K562 (cell line): ENCODE data around the gene DDX23. TPM values are rescaled to one million over a fixed set of nuclear protein-coding genes. Genes with fewer than 3 reads are reported as not detected.

ENCODE experiments used
- CEBPB ChIP-seq: fragments of 450-650 bp; IDR thresholded peaks from 2 replicates; pipeline ENCODE4 v1.6.1; 2016; ENCODE audit warnings: missing genetic modification characterization, missing compliant biosample characterization
- NR2C1 ChIP-seq, 2 experiments: fragments of 450-650 bp; IDR thresholded peaks; 2 replicates each; pipeline ENCODE4 v1.6.1; 2017; ENCODE audit warnings: mild to moderate bottlenecking in 2 of 2, antibody characterized with exemption in 1 of 2, inconsistent platforms in 1 of 2, missing compliant biosample characterization in 1 of 2, missing genetic modification characterization in 1 of 2
- PRMT5 ChIP-seq: sonication (generic); formaldehyde crosslinking; IDR thresholded peaks from 2 replicates; pipeline ENCODE4 v1.5.0; 2020; ENCODE audit warnings: missing genetic modification reagents
- RBM17 ChIP-seq: fragments of 200-400 bp; formaldehyde crosslinking; IDR thresholded peaks from 2 replicates; pipeline ENCODE4 v1.6.1; 2017; ENCODE audit warnings: low read depth, mild to moderate bottlenecking, low read length, borderline replicate concordance
- polyA plus RNA-seq, 8 experiments: library from polyadenylated mRNA; depleted of rRNA in 4 of 8; stranded (reverse) in 5 of 8; unstranded in 3 of 8; fragments of >200 nt; fragmentation: Nextera tagmentation in 2 of 8; fragmentation: Illumina TruSeq in 1 of 8; extraction: Ambion mirVana in 2 of 8; extraction: Trizol in 1 of 8; gene quantifications; 2 replicates each; pipeline versions ENCODE4 v1.2.1 to v1.2.3, GENCODE V29; 2011 to 2014; ENCODE audit warnings: inconsistent platforms in 1 of 8, missing spikeins in 1 of 8
- total RNA-seq, 7 experiments: library from RNA; depleted of rRNA in 6 of 7; stranded (reverse); fragments of >200 nt in 6 of 7; fragmentation: Illumina TruSeq in 2 of 7; extraction: Trizol in 2 of 7; gene quantifications; 2 replicates each; pipeline versions ENCODE4 v1.2.1 to v1.2.3, GENCODE V29; 2011 to 2021; ENCODE audit warnings: low replicate concordance in 1 of 7
- TF ChIP-seq, protein P1 (sequence below): fragments of 250-450 bp; sonication (Bioruptor Pico); IDR thresholded peaks from 2 replicates; pipeline ENCODE4 v1.4.0; 2020; ENCODE audit warnings: mild to moderate bottlenecking, moderate library complexity
- TF ChIP-seq, protein P2 (sequence below): fragments of 450-650 bp; IDR thresholded peaks from 2 replicates; pipeline ENCODE4 v1.6.1; 2014; ENCODE audit warnings: low read depth, mild to moderate bottlenecking, moderate library complexity, borderline replicate concordance
- TF ChIP-seq, protein P3 (sequence below): fragments of 450-650 bp; IDR thresholded peaks from 2 replicates; pipeline ENCODE4 v1.7.0; 2016; ENCODE audit warnings: borderline replicate concordance
- TF ChIP-seq, protein P4 (sequence below): sonication (generic); formaldehyde crosslinking; IDR thresholded peaks from 2 replicates; pipeline ENCODE4 v1.8.0; 2022; ENCODE audit warnings: mild to moderate bottlenecking, missing genetic modification reagents
- TF ChIP-seq, protein P5 (sequence below): fragments of 450-650 bp; conservative IDR thresholded peaks from 2 replicates; pipeline ENCODE4 v1.6.1; 2016; ENCODE audit warnings: missing genetic modification characterization, low read depth, mild to moderate bottlenecking, missing compliant biosample characterization, moderate library complexity

DDX23 gene
- total and polyA plus RNA-seq, 9 of the 15 experiments (the other 6 are each of a cell fraction or from before 2014, with no cell fraction given) = 32.4 to 138 (median 104) TPM

DNA sequence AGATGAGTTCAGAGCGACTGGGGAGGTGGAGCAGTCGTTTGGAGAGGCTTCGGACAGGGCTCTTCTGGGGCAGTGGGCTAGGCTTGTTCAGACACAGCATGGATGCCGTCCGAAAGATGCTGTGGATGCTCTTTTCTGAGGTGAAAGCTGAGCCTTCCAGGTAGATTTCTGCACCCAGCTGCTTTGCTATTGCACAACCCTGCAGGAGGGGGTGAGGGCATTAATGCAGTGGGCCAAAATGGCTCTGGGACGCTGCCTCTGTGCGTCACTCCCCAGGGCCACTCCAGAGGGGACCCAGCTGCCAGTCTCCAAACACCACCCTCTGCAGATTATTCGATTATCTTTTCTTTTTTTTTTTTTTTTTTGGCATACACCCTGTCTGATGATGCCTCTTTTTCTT, 6.1 kb upstream of the DDX23 start (continued):
- TF ChIP-seq, protein P1, sequence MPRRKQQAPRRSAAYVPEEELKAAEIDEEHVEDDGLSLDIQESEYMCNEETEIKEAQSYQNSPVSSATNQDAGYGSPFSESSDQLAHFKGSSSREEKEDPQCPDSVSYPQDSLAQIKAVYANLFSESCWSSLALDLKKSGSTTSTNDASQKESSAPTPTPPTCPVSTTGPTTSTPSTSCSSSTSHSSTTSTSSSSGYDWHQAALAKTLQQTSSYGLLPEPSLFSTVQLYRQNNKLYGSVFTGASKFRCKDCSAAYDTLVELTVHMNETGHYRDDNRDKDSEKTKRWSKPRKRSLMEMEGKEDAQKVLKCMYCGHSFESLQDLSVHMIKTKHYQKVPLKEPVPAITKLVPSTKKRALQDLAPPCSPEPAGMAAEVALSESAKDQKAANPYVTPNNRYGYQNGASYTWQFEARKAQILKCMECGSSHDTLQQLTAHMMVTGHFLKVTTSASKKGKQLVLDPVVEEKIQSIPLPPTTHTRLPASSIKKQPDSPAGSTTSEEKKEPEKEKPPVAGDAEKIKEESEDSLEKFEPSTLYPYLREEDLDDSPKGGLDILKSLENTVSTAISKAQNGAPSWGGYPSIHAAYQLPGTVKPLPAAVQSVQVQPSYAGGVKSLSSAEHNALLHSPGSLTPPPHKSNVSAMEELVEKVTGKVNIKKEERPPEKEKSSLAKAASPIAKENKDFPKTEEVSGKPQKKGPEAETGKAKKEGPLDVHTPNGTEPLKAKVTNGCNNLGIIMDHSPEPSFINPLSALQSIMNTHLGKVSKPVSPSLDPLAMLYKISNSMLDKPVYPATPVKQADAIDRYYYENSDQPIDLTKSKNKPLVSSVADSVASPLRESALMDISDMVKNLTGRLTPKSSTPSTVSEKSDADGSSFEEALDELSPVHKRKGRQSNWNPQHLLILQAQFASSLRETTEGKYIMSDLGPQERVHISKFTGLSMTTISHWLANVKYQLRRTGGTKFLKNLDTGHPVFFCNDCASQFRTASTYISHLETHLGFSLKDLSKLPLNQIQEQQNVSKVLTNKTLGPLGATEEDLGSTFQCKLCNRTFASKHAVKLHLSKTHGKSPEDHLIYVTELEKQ (CRISPR knock-in tag) = no peak
- TF ChIP-seq, protein P2, sequence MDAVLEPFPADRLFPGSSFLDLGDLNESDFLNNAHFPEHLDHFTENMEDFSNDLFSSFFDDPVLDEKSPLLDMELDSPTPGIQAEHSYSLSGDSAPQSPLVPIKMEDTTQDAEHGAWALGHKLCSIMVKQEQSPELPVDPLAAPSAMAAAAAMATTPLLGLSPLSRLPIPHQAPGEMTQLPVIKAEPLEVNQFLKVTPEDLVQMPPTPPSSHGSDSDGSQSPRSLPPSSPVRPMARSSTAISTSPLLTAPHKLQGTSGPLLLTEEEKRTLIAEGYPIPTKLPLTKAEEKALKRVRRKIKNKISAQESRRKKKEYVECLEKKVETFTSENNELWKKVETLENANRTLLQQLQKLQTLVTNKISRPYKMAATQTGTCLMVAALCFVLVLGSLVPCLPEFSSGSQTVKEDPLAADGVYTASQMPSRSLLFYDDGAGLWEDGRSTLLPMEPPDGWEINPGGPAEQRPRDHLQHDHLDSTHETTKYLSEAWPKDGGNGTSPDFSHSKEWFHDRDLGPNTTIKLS = no peak
- TF ChIP-seq CEBPB (peak; percentile 74), NR2C1 (IDR thresholded peaks at IDR 0.05) (no peak), NR2C1 (tag; IDR thresholded peaks at IDR 0.05) (no peak), PRMT5 (CRISPR knock-in tag) (no peak), RBM17 (no peak)
- TF ChIP-seq, protein P3, sequence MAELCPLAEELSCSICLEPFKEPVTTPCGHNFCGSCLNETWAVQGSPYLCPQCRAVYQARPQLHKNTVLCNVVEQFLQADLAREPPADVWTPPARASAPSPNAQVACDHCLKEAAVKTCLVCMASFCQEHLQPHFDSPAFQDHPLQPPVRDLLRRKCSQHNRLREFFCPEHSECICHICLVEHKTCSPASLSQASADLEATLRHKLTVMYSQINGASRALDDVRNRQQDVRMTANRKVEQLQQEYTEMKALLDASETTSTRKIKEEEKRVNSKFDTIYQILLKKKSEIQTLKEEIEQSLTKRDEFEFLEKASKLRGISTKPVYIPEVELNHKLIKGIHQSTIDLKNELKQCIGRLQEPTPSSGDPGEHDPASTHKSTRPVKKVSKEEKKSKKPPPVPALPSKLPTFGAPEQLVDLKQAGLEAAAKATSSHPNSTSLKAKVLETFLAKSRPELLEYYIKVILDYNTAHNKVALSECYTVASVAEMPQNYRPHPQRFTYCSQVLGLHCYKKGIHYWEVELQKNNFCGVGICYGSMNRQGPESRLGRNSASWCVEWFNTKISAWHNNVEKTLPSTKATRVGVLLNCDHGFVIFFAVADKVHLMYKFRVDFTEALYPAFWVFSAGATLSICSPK = no peak
- TF ChIP-seq, protein P4, sequence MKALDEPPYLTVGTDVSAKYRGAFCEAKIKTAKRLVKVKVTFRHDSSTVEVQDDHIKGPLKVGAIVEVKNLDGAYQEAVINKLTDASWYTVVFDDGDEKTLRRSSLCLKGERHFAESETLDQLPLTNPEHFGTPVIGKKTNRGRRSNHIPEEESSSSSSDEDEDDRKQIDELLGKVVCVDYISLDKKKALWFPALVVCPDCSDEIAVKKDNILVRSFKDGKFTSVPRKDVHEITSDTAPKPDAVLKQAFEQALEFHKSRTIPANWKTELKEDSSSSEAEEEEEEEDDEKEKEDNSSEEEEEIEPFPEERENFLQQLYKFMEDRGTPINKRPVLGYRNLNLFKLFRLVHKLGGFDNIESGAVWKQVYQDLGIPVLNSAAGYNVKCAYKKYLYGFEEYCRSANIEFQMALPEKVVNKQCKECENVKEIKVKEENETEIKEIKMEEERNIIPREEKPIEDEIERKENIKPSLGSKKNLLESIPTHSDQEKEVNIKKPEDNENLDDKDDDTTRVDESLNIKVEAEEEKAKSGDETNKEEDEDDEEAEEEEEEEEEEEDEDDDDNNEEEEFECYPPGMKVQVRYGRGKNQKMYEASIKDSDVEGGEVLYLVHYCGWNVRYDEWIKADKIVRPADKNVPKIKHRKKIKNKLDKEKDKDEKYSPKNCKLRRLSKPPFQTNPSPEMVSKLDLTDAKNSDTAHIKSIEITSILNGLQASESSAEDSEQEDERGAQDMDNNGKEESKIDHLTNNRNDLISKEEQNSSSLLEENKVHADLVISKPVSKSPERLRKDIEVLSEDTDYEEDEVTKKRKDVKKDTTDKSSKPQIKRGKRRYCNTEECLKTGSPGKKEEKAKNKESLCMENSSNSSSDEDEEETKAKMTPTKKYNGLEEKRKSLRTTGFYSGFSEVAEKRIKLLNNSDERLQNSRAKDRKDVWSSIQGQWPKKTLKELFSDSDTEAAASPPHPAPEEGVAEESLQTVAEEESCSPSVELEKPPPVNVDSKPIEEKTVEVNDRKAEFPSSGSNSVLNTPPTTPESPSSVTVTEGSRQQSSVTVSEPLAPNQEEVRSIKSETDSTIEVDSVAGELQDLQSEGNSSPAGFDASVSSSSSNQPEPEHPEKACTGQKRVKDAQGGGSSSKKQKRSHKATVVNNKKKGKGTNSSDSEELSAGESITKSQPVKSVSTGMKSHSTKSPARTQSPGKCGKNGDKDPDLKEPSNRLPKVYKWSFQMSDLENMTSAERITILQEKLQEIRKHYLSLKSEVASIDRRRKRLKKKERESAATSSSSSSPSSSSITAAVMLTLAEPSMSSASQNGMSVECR (CRISPR knock-in tag) = no peak
- TF ChIP-seq, protein P5, sequence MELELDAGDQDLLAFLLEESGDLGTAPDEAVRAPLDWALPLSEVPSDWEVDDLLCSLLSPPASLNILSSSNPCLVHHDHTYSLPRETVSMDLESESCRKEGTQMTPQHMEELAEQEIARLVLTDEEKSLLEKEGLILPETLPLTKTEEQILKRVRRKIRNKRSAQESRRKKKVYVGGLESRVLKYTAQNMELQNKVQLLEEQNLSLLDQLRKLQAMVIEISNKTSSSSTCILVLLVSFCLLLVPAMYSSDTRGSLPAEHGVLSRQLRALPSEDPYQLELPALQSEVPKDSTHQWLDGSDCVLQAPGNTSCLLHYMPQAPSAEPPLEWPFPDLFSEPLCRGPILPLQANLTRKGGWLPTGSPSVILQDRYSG = no peak
